OCI-LY7 (cell line): ENCODE data around the gene RIC3. TPM values are rescaled to one million over a fixed set of nuclear protein-coding genes. Genes with fewer than 3 reads are reported as not detected.

Experiments
- BruUV-seq: library from RNA; stranded (reverse); fragments of 400-500 nt; replicated peaks from 2 replicates; lab custom pipeline; 2021; lab: Mats Ljungman, UMichigan
- CTCF ChIA-PET: fragments of 300-600 bp; sonication (Branson Sonifier 250); formaldehyde crosslinking; loops from one replicate; lab custom pipeline; 2022; ENCODE audit warnings: antibody characterized with exemption; ENCODE audit not compliant: unreplicated experiment; lab: Charles Lee
- POLR2A ChIA-PET: fragments of 300-600 bp; sonication (Branson Sonifier 250); formaldehyde crosslinking; loops from one replicate; lab custom pipeline; 2022; ENCODE audit warnings: antibody characterized with exemption; lab: Charles Lee
- DNase-seq: peaks from one replicate; pipeline ENCODE4 v3.0.0-alpha.2; 2015; ENCODE audit warnings: low spot score
- H2AFZ ChIP-seq: fragments of 200-600 bp; sonication (generic), shearing (Covaris generic); 2 replicates; pipeline ENCODE4 v1.6.1; 2014; ENCODE audit warnings: mild to moderate bottlenecking, antibody characterized with exemption, low read length, moderate library complexity
- H3K27ac ChIP-seq: fragments of 200-600 bp; sonication (generic); 2 replicates; pipeline ENCODE4 v1.5.1; 2014; ENCODE audit warnings: mixed run types, low read depth, mild to moderate bottlenecking, moderate library complexity, low read length, inconsistent platforms; ENCODE audit not compliant: poor library complexity, severe bottlenecking
- H3K36me3 ChIP-seq: fragments of 200-600 bp; sonication (generic); 2 replicates; pipeline ENCODE4 v1.6.1; 2014; ENCODE audit warnings: mild to moderate bottlenecking, antibody characterized with exemption, low read length, moderate library complexity, mixed read lengths; ENCODE audit not compliant: insufficient read depth
- H3K4me1 ChIP-seq: fragments of 200-600 bp; sonication (generic); 2 replicates; pipeline ENCODE4 v1.5.1; 2014; ENCODE audit warnings: mild to moderate bottlenecking, low read length; ENCODE audit not compliant: insufficient read depth, poor library complexity, severe bottlenecking
- H3K4me2 ChIP-seq: fragments of 200-600 bp; sonication (generic); 2 replicates; pipeline ENCODE4 v1.6.1; 2014; ENCODE audit warnings: mild to moderate bottlenecking, low read length
- H3K4me3 ChIP-seq: fragments of 200-600 bp; sonication (generic); 2 replicates; pipeline ENCODE4 v1.5.1; 2014; ENCODE audit warnings: mild to moderate bottlenecking, low read depth, low read length; ENCODE audit not compliant: poor library complexity, severe bottlenecking
- H3K79me2 ChIP-seq: fragments of 200-600 bp; sonication (generic); 2 replicates; pipeline ENCODE4 v1.6.1; 2016; ENCODE audit warnings: low read depth, mild to moderate bottlenecking, low read length, moderate library complexity, mixed read lengths; ENCODE audit not compliant: insufficient read depth
- H3K9me2 ChIP-seq: fragments of 200-600 bp; sonication (generic); 2 replicates; pipeline ENCODE4 v1.6.1; 2016; ENCODE audit warnings: mild to moderate bottlenecking, low read length, mixed read lengths; ENCODE audit not compliant: insufficient read depth
- H3K9me3 ChIP-seq: fragments of 200-600 bp; sonication (generic); 2 replicates; pipeline ENCODE4 v1.6.1; 2014; ENCODE audit warnings: mild to moderate bottlenecking, mixed run types, low read length, mixed read lengths
- H4K20me1 ChIP-seq: fragments of 200-600 bp; sonication (generic); 2 replicates; pipeline ENCODE4 v1.6.1; 2014; ENCODE audit warnings: mild to moderate bottlenecking, antibody characterized with exemption, low read length, moderate library complexity, mixed read lengths; ENCODE audit not compliant: insufficient read depth
- CTCF ChIP-seq: fragments of 200-600 bp; sonication (generic); conservative IDR thresholded peaks from 2 replicates; pipeline ENCODE4 v1.5.1; 2014; ENCODE audit warnings: mild to moderate bottlenecking, antibody characterized with exemption, low read length, moderate library complexity, mixed read lengths
- EZH2phosphoT487 ChIP-seq: fragments of 200-600 bp; sonication (generic); IDR thresholded peaks from 2 replicates; pipeline ENCODE4 v1.6.1; 2018; ENCODE audit warnings: low read depth, borderline replicate concordance, mild to moderate bottlenecking, mixed run types, antibody characterized with exemption, low read length, moderate library complexity, mixed read lengths
- intact Hi-C: fragments of 100-400 bp; cut with micrococcal nuclease; formaldehyde crosslinking; loops from one replicate; pipeline ENCODE4 v1.10.0; 2022; ENCODE audit not compliant: unreplicated experiment
- total RNA-seq, 2 experiments: library from RNA; depleted of rRNA in 1 of 2; stranded (reverse); fragments of >200 nt in 1 of 2; shearing (Covaris generic) in 1 of 2; gene quantifications; 2 replicates each; pipeline ENCODE4 v1.2.3, GENCODE V29; 2014 to 2022

RIC3 gene
- total RNA-seq, 2 experiments from 2014 or later = not detected

DNA sequence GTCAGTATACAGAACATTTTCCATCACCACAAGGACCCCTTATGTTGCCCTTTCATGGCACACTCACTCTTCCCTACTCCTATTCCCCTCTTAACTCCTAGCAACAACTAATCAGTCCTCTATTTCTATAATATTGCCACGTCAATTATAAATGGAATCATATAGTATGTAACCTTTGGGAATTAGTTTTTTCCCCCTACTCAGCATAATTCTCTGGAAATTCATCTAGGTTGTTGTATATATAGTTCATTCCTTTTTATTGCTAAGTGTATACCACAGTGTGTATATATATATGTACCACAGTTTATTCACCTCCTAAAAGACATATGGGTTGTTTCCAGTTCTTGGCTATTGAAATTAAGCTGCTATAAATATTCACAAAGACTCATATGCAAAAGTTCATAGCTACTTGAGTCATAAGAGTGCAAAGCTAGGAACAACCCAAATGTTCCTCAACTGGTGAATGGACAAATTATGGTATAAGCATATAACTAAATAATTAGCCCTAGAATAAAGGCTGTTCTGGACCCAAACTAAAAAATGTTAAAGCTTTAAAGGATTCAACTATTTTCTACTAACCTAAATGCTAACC is 46.6 kb downstream of the RIC3 start:
- no peaks in the 10 kb centered on the region for H3K36me3 ChIP-seq
- CTCF ChIA-PET = no interaction called here
- BruUV-seq = no TSS peak

DNA sequence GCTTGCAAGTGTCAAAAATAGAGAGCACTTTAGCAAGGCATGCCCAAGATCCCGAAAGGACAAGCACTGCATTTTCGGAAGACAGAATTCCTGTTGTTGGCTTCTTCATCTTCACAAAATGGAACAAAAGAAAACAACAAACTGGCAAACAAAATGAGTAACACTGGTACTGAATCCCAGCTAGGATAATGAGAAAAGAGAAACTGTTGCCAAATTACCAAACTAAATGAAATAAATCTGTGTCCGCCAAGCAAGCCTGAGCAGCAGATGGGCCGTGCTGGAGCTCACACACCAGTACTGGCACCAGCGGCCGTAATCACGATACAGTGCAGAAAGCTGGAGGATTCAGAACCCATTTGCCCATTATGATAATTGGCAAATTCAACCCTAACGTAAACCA is 57.2 kb downstream of the RIC3 start:
- TF ChIP-seq EZH2phosphoT487 = no peak
- no peak for TF ChIP-seq CTCF
- no peak for DNase-seq
- Histone ChIP-seq H2AFZ (no peak overlapping the region), H3K4me2 (no peak overlapping the region), H3K9me2 (no peaks in the 10 kb centered on the region), H3K79me2 (no peaks in the 10 kb centered on the region), H3K36me3 (no peaks in the 10 kb centered on the region), H3K4me1 (no peaks in the 10 kb centered on the region), H3K9me3 (no peaks in the 10 kb centered on the region), H4K20me1 (no peaks in the 10 kb centered on the region), H3K4me3 (no peak overlapping the region), H3K27ac (no peak overlapping the region)
- BruUV-seq = no TSS peak
- intact Hi-C loops = no loop called here
- CTCF ChIA-PET = no interaction called here
- POLR2A ChIA-PET = interaction anchor here (0.6 kb wide), 1 partner anchor 455 kb away, joined by 3 read pairs; no protein-coding TSS in a partner anchor

More for the DNA sequence above, 46.6 kb downstream of the RIC3 start:
- TF ChIP-seq CTCF (no peak), EZH2phosphoT487 (no peak)
- POLR2A ChIA-PET = interaction anchor here (0.7 to 1.2 kb wide), 3 partner anchors 13 to 339 kb away, joined by 3 to 4 read pairs (median 3); no protein-coding TSS in a partner anchor
- H3K9me3 ChIP-seq = no peaks in the 10 kb centered on the region
- H2AFZ ChIP-seq = no peak overlapping the region
- no peak overlapping the region for H3K27ac ChIP-seq
- no peaks in the 10 kb centered on the region for H3K4me1 ChIP-seq
- H3K4me2 ChIP-seq = no peak overlapping the region
- H4K20me1 ChIP-seq = no peaks in the 10 kb centered on the region
- DNase-seq = no peak
- no peaks in the 10 kb centered on the region for H3K79me2 ChIP-seq
- H3K4me3 ChIP-seq = no peak overlapping the region
- H3K9me2 ChIP-seq = no peaks in the 10 kb centered on the region; the same call in 1 of the 2 replicates
- intact Hi-C loops = no loop called here

- POLR2A ChIA-PET = no interaction called here
- H3K36me3 ChIP-seq = no peaks in the 10 kb centered on the region
- no peak overlapping the region for H3K4me2 ChIP-seq
- TF ChIP-seq EZH2phosphoT487 (no peak), CTCF (no peak)
- no peaks in the 10 kb centered on the region for H3K9me3 ChIP-seq
- no peak for DNase-seq
- no peaks in the 10 kb centered on the region for H3K9me2 ChIP-seq
- no TSS peak for BruUV-seq
- H3K4me3 ChIP-seq = no peak overlapping the region
- H3K4me1 ChIP-seq = no peaks in the 10 kb centered on the region
- CTCF ChIA-PET = no interaction called here
- no peak overlapping the region for H2AFZ ChIP-seq
- H3K79me2 ChIP-seq = no peaks in the 10 kb centered on the region
- H3K27ac ChIP-seq = no peak overlapping the region
- intact Hi-C loops = no loop called here
- H4K20me1 ChIP-seq = no peaks in the 10 kb centered on the region
These were observed 58.4 kb downstream of the RIC3 start for GRCh38 chr11:8110396-8110795.
